GM12801 (cell line): ENCODE measurements around the gene UTY.

ENCODE experiments used
- TF ChIP-seq, protein P1 (sequence below): IDR thresholded peaks from one replicate; pipeline ENCODE4 v1.5.1; 2011; ENCODE audit warnings: control low read depth; ENCODE audit not compliant: insufficient read length; ENCODE audit errors: extremely low read depth

Gene UTY

DNA sequence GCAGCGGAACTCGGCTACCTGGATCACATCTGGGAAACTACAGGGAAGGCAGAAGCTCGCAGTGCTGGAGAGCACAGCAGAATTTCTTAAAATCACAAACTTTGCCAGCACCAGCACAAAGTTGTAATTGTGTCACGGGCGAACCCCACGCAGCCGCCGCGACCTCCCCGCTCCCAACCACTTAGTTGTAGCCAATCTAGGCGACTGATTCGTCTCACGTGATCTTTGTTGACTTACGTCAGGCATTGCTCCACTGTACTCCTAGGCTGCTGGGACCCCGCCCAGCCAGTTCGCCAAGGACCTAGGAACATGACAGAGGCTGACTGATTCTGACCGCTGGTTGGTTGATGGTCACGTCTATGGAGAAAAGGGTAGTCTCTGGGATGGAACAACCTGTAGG, at the start of gene UTY:
Gene UTY (minus strand): TSS at position 206 of the 400 bp plus-strand sequence. CDS start 368 bp downstream, outside the sequence.
- TF ChIP-seq, protein P1, sequence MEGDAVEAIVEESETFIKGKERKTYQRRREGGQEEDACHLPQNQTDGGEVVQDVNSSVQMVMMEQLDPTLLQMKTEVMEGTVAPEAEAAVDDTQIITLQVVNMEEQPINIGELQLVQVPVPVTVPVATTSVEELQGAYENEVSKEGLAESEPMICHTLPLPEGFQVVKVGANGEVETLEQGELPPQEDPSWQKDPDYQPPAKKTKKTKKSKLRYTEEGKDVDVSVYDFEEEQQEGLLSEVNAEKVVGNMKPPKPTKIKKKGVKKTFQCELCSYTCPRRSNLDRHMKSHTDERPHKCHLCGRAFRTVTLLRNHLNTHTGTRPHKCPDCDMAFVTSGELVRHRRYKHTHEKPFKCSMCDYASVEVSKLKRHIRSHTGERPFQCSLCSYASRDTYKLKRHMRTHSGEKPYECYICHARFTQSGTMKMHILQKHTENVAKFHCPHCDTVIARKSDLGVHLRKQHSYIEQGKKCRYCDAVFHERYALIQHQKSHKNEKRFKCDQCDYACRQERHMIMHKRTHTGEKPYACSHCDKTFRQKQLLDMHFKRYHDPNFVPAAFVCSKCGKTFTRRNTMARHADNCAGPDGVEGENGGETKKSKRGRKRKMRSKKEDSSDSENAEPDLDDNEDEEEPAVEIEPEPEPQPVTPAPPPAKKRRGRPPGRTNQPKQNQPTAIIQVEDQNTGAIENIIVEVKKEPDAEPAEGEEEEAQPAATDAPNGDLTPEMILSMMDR: no peak

DNA sequence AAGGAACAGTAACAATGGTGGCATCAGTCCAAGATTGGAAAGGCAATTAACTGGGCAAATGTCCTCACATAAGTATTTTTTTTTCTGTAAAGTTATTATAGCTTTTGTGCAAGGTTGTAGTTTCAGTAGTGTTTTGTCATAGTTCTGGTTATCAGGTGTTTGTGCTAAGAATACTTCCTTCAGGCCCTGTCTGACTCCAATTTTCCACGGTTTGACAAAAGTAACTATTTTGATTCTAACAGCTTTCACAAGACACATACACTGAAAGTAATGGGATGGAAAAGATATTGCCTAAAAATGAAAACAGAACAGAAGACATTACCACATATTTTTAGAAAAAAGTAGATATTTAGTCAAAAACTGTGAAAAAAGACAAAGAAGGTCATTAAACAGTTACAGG, 40.6 kb upstream of the UTY start:
- TF ChIP-seq, protein P1: no peak

DNA sequence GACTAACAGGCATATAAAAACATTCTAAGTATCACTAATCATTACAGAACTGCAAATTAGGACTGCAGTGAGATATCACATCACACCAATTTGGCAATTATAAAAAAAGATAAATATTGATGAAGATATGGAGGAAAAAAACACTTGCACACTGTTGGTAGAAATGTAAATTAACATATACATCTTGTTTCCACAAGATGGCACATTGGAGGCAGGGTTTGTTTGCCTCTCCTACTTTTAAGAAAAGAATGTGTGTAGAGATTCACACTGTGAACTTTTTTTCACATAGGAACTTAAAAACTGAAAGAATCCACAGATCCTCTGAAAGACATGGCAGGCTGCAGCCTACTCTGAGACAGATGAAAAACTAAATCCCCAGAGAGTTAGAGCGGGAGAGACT, 21.4 kb upstream of the UTY start:
- TF ChIP-seq, protein P1: no peak

DNA sequence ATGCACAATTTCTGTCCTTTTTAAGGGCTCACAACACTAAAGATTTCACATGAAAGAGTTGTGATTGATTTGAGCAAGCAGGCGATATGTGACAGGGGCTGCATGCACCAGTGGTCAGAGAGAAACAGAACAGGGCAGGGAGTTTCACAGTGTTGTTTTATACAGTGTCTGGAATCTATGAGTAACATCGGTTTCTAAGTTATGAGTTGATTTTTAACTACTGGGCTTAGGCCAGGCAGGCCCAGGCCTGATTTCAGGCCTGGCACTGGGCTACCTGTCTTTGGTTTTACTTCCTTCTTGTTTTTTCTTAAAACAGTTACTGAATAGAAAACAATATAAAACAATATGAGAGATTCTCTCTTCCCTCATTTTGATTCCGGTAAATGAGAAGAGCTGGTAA, 13.9 kb upstream of the UTY start:
- TF ChIP-seq, protein P1: no peak

DNA sequence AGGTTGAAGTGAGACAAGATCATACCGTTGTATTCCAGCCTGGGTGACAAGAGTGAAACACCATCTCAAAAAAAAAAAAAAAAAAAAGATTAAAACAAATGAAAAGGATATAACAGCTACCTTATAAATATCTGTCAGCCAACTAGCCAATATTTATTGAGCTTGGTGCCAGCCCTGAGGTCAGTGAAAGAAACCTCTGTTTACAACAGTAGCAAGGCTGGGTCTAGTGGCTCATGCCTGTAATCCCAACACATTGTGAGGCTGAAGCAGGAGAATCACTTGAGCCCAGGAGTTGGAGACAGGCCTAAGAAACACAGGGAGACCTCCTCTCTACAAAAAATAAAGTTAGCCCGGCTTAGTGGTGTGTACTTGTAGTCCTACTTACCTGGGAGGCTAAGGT, 12.6 kb upstream of the UTY start:
- TF ChIP-seq, protein P1: no peak

DNA sequence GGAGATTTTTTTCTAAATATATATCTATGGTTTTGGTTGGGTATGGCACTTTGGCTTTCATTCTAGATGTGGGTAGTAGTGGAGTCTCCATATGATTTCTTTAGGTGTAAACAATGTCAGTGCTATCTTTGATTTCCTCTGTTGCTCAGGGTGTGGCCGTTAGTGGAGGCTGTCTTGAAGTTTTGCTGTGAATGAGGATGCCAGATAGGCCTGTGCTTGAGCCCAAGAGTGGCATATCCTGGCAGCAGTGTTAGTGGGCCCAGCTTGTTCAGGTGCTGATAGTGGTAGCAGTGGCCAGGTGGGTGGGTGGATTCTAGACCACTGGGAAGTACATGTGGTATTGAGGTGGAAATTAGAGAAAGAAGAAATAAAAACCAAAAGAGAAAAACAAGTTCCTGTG, 8.9 kb upstream of the UTY start:
- TF ChIP-seq, protein P1: no peak

DNA sequence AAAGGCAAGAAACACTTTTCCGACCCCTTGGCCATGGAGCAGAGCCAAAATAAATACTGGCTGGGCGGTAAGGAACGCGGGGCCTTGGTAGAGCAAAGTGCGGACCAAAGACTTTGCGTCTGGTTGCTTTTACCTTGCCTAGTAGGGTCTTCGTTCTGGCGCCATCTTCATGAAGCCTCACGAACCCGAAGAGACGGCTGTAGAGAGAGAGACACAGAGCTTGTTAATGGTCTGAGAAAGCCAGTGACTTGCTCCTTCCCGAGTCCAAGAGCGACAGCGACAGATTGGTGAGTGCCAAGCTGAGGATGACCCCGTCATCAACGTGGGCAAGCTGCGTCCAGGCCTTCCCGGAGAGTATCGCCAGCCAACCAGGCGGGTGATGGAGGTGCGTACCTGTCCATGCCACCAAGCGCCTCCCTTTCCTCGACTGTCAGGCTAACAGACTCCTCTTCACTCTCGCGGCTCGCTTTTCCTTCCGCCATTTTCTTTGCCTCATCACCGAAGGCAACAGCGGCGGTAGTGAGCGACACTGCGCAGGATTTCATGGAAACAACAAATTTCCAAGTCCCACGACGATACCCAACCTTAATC, 617 bp downstream of the UTY start:
- TF ChIP-seq, protein P1: no peak
